ENCODE data around the gene ZBED1.
"Not testable (repeated sequence)": the region's sequence is repeated elsewhere in the genome, so short reads cannot be mapped to it uniquely, and the experiment has no call there.

ZBED1 gene

DNA sequence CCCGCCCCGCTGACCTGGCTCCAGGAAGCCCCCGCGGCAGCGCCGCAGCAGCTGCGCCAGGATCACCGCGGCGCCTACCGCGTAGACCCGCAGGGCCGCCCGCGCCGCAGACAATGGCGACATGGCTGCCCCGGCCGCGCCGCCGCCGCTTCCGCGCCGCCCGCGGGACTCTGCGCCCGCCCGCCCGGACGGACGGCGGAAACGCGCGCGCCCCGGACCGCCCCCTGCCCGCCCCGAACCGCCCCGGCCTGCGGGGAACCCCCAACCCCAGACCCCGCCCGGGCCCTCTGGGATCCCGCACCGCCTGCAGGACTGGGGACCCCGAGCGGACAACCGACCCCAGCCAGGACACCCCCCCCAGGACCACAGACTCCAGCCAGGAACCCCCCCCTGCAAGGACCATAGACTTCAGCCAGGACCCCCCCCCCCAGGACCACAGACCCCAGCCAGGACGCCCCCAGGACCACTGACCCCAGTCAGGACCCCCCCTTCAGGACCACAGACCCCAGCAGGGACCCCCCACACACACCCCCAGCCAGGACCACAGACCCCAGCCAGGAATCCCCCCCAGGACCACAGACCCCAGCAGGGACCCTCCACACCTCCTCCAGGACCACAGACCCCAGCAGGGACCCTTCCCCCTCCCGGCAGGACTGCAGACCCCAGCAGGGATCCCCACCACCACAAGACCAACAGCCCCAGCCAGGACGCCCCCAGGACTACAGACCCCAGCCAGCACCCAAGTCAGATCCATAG lies at the start of gene ZBED1, which contains the start of gene DHRSX:
Gene ZBED1, minus strand, starts transcription at position 174 of the 756 bp plus-strand sequence. CDS start 10,257 bp downstream, outside the sequence.
Gene DHRSX, minus strand, starts transcription at position 174 of the 756 bp plus-strand sequence. Its CDS starts 51 bp downstream, at position 123.
- DNase-seq (ENCODE audit: low spot score) = no peak

GRCh38 chrX:2549876-2550275 lies 49.1 kb upstream of the ZBED1 start:
- DNase-seq (ENCODE audit: low spot score) = no peak

DNA sequence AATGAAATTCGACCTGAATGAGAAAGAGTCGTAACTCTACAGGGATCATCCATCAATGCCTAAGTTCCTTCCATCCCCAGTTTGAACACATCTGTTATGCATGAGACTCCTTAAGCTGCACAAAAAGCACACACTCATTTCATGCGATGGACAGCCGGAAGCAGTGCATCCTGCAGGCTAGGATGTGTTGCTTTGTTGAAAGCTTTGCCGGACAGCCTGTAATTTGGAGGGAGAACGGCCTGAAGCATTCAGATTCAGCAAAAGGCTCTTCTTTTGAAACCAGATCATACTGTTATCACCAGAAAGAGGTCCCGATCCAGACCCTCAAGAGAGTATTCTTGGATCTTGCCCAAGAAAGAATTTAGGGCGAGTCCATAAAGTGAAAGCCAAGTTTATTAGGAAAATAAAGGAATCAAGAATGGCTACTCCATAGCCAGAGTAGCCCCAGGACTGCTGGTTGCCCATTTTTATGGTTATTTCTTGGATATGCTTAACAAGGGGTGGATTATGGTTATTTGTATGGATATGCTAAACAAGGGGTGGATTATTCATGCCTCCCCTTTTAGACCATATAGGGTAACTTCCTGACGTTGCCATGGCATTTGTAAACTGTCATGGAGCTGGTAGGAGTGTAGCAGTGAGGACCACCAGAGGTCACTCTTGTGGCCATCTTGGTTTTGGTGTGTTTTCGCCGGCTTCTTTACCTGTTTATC lies 48.1 kb upstream of the ZBED1 start:
- DNase-seq (ENCODE audit: low spot score) = no peak

DNA sequence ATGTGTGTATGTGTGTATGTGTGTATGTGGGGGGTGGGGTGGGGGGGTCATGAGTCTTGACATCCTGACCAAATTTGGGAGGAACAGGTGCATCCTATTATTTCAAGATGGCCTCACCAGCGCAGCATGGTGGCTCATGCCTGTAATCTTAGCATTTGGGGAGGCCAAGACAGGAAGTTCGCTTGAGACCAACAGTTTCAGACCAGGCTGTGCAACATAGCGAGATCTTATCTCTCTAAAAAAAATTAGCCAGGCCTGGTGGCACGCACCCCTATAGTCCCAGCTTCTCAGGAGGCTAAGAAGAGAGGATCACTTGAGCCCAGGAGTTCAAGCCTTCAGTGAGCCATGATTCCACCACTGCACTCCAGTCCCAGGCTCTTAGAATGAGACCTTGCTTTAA lies 47.0 kb upstream of the ZBED1 start:
- no peak for DNase-seq (ENCODE audit: low spot score)

GRCh38 chrX:2546496-2546895 lies 45.7 kb upstream of the ZBED1 start:
- DNase-seq (ENCODE audit: low spot score) = no peak

DNA sequence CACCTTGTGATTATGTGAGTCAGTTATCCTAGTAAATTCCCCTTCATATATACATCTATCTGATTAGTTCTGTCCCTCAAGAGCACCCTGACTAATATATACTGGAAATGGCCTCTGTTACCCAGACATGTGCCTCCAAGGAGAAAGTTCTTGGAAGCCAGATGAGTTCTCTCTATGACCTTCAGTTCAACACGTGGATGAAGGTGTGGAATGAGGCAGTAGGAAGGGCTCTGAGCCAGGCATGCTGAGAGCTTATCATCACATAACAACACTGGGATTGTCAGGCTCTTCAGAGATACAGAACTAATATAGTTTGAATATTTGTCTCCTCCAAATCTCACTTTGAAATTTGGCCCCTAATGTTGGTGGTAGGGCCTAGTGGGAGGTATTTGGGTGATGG lies 44.4 kb upstream of the ZBED1 start:
- DNase-seq (ENCODE audit: low spot score) = no peak

GRCh38 chrX:2542826-2543521 lies 42.2 kb upstream of the ZBED1 start:
- DNase-seq (ENCODE audit: low spot score) = no peak

DNA sequence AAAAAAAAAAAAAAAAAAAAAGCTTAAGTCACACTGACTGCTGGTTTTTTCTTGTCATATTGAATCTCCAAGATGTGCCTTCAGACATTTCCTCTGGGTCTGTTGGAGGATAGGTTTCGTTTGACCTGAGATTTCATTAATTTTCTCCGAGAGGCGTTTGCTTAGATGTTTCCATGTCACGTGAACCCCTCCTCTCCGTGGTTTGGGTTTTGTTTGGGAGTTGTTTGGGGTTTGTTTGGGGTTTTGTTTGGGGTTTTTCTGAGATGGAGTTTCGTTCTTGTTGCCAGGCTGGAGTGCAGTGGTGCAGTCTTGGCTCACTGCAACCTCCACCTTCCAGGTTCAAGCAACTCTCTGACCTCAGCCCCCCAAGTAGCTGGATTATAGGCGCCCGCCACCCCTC lies 40.8 kb upstream of the ZBED1 start:
- no peak for DNase-seq (ENCODE audit: low spot score)

- no peak for DNase-seq (ENCODE audit: low spot score)
Observed at GRCh38 chrX:2540426-2540947, 39.7 kb upstream of the ZBED1 start.

DNA sequence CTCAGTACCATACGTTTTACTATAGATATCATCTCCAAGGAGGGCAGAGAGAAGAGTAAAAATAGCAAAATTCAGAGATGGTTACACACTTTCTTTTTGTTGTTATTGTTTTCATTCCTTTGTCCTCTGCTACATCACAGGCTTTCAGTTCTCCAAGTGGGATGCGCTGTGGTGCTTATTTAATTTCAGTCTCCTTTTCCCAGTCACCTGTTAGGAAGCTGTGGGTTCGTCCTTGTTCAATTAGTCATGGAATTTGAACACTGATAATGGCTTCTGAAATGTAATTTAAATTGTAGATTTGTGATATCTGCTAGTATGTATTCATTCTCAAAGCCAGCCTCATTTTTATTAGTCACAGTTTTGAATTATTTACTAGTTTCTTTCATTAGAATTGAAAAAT lies 38.8 kb upstream of the ZBED1 start:
- no peak for DNase-seq (ENCODE audit: low spot score)

DNA sequence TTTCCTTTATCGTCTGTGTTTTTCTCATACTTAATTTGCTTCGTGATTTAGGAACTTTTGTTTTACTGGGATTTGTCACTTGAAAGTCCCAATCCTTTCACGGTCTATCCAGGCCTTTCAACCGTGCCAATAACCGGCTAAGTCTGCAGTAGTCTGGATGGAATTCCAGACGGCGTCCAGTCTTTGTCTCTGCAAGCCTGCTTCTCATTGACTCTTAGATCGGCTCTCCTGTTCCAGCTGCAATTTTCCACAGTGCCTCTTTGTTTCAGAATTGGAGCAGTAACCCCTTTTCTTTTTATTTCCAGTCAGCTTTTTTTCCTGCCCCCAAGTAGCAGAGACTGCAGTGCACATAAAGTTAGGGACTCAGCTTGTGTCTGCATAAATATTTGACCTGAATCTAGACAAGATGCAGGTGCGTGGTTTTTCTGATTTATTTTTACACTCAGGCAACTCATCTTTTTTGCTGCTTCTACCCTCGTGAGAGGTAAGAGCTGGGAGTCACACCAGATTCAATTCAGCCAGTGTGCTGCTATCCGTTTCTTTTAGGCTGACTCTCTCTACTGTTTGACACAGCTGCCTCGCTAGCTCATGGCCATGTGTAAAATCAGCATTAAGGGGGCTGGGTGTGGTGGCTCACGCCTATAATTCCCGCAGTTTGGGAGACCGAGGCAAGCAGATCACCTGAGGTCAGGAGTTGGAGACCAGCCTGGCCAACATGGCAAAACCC lies 37.4 kb upstream of the ZBED1 start:
- no peak for DNase-seq (ENCODE audit: low spot score)

DNA sequence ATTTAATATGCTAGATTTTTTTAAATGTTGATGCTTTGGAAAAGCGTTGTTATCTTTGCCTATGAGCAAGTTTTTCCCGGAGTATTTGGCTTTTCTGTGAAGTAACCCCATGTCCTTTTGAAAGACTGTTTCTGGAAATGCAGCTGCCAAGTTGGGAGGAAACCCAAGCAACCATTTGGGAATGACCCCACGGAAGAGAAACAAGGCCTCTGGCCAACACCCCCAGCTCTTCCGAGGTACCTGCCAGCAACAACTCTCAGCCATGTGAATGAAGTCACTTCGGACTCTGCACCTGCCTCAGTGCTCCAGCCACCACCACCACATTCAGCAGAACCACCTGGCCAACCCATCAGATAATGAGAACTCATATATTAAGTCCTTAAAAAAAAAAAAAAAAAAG lies 36.2 kb upstream of the ZBED1 start:
- no peak for DNase-seq (ENCODE audit: low spot score)

- DNase-seq (ENCODE audit: low spot score) = no peak
Observed at GRCh38 chrX:2536141-2536540, 35.4 kb upstream of the ZBED1 start.

DNA sequence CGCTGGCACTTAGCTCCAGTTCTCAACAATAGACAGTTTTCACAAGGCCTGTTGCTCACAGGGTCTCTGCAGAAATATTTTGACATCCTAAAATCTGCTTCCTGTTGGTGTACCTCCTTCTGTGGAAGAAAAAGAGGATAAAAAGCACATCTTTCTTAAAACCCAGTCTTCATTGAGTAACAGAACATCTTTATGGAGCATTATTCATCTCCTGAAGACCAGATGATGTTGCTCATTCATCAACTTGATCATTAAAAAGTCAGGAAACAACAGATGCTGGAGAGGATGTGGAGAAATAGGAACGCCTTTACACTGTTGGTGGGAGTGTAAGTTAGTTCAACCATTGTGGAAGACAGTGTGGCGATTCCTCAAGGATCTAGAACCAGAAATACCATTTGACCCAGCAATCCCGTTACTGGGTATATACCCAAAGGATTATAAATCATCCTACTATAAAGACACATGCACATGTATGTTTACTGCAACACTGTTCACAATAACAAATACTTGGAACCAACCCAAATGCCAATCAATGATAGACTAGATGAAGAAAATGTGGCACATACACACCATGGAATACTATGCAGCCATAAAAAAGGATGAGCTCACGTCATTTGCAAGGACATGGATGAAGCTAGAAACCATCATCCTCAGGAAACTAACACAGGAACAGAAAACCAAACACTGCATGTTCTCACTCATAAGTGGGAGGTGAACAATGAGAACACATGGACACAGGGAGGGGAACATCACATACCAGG lies 33.7 kb upstream of the ZBED1 start:
- not testable (repeated sequence) for DNase-seq (ENCODE audit: low spot score)

GRCh38 chrX:2533424-2533823 lies 32.6 kb upstream of the ZBED1 start:
- DNase-seq (ENCODE audit: low spot score) = no peak

GRCh38 chrX:2526390-2526789 lies 25.6 kb upstream of the ZBED1 start:
- DNase-seq (ENCODE audit: low spot score) = no peak

DNA sequence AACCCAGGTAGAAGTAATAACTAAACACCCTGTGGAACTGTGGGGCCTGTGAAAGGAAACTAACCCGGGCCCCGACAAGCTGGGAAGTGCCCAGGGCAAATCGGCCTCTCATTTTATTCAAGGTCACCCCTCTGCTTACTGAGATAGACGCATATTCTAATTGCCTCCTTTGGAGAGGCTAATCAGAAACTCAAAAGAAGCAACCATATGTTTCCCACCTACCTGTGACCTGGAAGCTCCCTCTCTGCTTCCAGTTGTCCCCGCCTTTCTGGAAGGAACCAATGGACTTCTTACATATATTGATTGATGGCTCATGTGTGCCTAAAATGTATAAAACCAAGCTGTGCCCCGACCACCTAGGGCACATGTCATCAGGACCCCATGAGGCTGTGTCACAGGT lies 23.1 kb upstream of the ZBED1 start:
- DNase-seq (ENCODE audit: low spot score) = no peak

GRCh38 chrX:2521927-2522386 lies 21.2 kb upstream of the ZBED1 start:
- DNase-seq (ENCODE audit: low spot score) = no peak

GRCh38 chrX:2521092-2521926 lies 20.5 kb upstream of the ZBED1 start:
- DNase-seq (ENCODE audit: low spot score) = no peak

DNA sequence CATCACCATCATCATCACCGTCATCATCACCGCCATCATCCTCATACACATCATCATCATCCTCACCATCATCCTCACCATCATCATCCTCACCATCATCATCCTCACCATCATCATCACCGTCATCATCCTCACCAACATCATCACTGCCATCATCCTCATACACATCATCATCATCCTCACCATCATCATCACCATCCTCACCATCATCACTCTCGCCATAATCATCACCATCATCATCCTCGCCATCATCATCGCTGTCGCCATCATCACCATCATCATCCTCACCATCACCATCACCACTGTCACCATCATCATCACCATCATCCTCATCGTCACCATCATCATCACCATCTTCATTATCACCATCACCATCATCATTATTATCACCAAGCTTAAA lies 19.8 kb upstream of the ZBED1 start:
- DNase-seq (ENCODE audit: low spot score) = no peak

Data from SW480 (cell line).